Measurements from ENCODE around the gene C3orf18.
"Not testable (repeated sequence)": the region's sequence is repeated elsewhere in the genome, so short reads cannot be mapped to it uniquely, and the experiment has no call there.

C3orf18 gene

DNA sequence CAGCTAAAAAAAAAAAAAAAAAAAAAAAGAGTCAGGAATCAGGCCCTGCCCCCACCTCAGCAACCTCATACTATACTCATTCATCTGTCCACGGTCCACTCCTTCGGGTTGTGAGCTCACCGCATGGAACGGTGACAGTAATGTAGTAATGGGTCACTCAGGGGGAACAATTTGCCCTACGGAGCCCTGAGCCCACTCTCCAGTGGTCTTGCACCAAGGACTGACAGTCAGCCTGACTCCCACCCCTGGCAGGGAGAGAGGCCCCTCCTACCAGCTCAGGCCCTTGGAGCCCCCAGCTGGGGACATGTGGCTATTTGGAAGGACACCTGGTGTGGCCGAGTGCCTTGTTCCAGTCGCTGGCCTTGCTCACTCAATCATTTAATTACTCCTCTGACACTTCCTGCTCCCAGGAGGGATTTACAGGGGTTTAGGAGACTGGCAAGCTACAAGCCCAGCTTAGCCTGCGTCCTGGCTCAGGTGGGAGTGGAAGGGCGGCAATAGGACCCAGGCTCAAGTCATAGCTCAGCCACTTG, 44.2 kb downstream of the C3orf18 start:
- DNase-seq (ENCODE audit: low read depth): no peak

DNA sequence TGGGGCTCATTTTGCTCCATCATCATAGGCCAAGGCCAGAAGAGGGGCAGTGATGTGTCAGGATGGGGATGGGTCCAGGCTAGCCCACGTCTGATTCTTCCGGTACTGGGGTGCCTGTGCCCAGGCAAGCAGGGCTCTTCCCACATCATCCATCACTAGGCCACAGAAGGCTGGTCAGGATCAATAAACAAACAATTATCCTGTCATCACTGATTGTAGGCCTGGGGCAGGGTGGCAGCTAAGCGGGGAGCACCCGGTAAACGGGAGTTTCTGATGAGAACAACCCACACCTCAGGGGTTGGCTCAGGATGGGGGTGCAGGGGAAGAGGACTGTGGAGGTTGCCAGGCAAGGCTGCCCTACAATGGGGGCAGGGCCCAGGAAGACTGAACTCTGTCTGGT, 46.0 kb downstream of the C3orf18 start:
- DNase-seq (ENCODE audit: low read depth): no peak

DNA sequence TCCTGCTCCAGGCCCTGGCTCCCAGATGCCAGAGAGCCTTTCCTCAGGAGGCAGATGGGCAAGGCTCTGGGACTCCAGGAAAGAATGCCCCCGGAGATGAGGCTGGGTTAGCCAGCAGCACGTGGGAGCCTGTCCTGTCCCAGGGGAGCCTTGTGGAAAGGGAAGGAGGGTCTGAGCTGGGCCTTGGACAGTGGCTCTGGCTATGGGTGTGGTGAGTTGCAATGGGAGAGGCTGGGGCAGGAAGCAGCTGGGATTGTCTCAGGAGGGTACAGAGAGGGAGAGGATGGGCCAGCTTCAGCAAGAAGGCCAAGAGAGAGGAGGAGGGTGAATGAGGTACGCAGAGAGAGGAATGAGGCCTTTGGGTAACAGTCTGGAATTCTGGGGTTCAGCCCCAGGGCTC, 46.7 kb downstream of the C3orf18 start:
- DNase-seq (ENCODE audit: low read depth): no peak

DNA sequence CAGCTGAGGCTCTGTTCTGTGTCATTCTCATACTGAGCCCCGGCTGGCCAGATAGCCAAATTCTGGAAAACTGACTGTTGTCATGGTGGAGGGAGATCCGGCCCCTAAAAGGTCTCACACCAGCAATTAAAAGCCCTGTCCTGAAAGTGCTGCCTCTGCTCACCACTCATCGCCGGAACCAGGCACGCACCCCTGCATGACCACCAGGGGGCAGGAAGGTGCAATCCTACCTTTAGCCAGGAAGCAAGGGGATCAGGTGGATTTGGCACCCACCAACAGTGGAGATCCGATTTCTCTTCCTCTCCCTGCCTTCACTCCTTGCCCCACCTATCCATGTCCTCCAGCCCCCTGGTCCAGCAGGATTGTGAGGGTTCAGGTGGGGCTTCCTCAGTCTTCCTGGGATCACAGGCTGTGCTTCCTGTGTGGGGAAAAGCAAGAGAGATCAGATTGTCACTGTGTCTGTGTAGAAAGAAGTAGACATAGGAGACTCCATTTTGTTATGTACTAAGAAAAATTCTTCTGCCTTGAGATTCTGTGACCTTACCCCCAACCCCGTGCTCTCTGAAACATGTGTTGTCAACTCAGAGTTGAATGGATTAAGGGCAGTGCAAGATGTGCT, 48.0 kb downstream of the C3orf18 start:
- peak; percentile 62 for DNase-seq (ENCODE audit: low read depth)

DNA sequence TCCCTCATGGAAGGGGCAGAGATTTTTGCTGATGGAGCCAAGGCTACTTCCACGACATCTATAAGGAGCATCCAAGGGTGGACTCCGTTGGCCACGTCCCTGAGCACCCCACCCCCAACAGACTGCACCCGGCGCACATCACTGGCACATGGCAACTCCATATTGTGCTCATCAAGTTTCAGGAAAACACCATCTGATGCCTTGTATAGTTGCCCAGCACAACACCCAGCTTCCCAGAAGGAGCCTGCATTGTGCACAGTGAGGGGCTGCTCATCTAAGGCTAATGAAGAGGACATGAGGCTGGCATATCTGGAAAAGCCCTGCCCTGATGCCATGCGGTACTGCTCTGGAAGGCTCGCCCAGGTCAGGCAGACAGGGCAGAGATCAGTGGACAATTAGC, 49.1 kb downstream of the C3orf18 start:
- DNase-seq (ENCODE audit: low read depth): no peak

DNA sequence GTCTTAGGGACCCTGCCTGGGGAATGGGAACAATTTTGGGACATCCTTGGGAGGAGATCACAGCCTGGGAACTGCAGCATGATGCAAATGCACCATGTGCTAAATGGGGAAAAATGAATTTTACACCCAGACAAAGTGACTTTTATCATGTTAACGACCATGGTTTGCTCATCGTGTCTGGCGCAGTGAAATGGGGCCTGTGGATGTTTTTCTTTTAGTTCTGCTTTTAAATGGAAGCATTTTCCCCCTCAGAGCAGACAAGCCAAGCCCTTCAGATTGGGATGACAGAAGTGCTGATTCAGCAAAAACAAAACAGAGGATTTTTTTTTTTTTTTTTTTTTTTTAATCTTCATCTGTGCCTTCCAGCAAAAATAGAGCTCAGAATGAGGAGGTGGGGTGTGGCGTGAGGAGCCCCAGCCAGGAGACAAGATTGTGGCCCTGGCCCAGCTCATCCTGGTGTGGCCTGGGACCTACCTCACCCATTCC, 49.8 kb downstream of the C3orf18 start:
- no peak for DNase-seq (ENCODE audit: low read depth)

DNA sequence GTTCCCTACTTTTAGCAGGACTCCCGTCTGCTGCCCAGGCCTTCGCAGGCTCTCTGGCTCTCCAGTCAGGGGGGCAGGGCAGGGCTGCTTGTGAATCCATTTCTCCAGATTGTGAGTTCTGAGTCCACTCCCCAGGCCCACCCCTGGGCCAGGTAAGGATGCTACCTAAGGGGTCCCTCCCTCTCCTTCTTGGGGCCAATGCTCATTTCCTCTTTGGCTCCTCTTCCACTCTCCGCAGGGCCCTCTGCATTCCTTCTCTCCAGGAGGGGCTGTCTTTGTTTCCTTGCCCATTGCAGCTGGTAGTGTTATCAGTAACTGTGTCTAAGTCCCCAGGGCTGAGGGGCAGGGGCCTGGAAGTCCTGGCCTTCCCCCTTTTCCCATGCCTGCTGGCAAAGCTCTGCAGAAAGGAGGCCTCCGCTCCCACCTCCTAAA, 51.1 kb downstream of the C3orf18 start:
- DNase-seq (ENCODE audit: low read depth): no peak

DNA sequence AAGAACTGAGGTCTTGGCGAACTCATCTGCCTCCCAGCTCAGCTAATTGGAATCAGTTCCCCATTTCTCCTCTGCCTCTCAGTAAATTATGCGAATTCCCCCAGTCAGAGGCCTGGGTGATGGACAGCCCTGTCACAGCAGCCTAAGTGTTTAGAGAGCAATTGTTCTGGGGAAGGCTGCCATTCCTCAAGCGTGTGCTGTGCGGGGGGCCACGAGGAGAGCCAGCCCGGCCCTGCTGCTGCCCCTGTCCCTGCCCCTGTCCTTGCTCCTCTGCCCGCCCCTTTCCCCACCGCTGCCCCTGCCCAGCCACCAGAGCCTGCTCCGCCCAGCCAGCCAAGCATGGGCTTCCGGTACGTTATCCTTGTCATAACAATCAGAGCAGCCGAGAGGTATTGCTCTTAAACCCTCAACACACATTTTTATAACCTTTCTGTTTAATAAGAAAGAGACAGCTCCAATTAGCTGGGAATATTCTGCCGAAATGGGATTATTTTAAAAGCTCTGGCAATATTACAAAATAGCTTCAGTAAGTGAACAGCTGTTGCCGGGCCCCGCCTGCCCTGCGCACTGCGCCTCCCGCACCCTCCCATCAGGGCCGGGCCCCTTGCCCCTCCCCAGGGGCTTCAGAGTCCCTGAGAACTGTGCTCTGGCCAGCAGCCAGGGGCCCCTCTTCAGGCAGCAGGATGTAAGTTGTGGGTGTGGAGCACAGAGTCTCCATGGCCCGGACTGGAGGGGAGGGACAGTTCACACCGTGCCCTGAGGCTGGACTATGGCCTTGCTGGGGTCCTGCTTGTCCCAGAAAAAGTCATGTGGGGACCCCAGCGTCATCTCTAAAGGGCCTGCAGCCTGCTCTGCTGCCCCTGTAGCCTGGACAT, 51.7 kb downstream of the C3orf18 start:
- no peak for DNase-seq (ENCODE audit: low read depth)

DNA sequence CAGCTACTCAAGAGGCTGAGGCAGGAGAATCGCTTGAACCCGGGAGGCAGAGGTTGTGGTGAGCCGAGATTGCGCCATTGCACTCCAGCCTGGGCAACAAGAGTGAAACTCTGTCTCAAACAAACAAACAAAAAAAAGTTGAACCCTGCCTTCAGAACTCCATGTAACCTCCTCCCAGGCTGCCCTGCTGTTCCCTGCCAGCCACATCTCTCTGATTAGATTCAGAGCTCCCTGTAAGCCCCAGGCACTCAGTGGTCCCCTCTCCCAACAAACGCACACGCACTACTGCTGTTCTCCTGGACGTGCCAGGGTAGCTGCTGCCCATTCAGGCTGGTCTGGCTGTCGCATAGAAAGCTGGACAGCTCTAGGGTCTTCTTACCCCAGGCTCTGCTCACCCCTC, 54.6 kb downstream of the C3orf18 start:
- DNase-seq (ENCODE audit: low read depth): not testable (repeated sequence)

DNA sequence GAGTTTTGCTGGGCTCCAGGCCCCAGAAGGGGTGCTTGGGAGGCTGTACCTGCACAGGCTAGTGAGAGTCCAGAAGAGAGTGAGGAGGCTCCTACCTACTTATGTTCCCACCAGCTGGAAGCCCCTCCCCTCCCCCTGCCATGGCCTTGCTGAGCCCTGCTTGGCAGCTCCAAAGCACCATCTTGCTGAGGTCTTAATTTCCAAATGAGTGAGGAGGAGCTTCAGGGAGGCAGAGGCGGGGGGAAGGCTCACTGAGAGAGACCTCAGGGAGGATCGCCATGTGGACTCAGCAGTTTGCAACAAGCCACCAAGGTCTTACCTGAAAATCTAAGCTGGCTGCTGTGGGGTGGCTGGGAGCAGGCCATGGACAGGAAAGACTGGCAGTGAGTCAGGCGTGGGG, 55.4 kb downstream of the C3orf18 start:
- no peak for DNase-seq (ENCODE audit: low read depth)

DNA sequence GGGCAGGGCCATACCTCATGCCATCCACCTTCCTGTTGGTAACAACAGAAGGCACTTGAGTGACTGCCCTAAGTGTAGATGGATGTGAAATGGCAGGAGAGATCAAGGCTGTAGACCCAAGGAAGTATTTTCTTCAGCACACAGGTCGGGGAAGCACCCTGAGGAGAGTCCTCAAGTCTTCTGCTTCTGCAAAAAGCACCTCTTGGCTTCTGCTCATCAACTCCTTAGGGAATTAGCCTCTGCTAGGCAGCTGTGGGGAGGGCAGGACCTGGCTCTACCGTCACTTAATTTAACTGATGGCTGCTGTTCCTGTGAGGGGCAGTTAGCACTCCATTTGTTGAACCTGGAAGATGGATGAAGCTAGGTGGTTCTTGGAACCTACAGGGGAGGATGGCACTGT, 57.2 kb downstream of the C3orf18 start:
- no peak for DNase-seq (ENCODE audit: low read depth)

DNA sequence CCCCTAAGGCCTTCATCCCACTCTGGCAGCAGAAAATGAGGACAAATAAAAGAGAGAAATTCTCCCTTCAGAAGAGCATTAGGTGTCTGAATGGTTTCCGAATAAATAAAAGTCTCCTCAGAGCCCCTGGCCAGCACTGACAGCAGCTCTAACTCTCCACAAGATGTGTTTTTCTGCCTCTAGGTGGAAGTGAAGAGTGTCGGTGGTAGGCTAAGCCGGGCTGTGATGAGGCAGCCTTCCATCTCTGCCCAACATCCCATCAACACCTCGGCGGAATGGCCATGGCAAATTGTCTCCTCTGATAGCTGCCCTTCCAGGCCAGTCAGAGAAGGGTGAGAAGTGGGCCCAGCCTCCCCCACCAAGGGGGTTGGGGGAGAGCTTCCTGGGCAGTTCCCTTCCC, 57.8 kb downstream of the C3orf18 start:
- no peak for DNase-seq (ENCODE audit: low read depth)

DNA sequence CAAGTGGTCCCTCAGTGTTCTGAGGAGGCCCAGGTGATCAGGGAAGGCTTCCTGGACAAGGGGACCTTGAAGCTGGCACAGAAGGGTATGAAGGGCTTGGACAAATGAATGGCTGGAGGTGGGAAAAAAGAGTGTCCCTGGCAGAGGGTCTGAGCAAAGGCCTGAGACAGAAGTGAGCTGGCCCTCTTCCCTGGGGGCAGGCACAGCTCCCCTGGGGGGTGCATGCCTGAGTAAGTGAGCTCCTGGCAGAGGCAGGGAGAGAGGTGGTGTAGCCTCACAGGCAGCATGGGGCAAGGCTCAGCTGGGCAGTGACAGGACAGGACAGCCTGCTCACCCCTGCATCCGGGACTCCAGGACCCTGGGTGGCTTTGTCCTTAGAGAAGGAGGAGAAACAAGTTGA, 58.7 kb downstream of the C3orf18 start:
- no peak for DNase-seq (ENCODE audit: low read depth)

Measured in ELR (cell line).